Measurements from ENCODE around the gene COL26A1.

The COL26A1 gene

DNA sequence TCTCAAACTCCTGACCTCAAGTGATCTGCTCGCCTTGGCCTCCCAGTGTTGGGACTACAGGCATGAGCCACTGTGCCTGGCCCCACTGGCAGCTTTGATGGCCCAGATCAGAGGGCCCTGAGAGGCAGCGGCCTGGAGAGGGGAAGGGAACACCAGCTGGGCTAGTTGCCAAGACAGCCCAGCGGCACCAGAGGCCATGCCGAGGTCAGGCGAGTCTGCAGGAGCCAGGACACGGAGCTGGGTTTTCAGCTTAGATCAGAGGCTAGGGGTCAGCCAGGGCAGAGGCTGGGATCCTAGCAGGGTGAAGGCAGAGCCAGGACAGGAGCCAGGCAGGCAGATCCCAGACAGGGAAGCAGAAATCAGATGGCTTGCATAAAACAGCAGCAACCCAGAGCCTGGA is 173.6 kb downstream of the COL26A1 start:
- WGBS = 94% methylated on average over 6 of the region's 6 CpGs
- Histone ChIP-seq H3K27me3 (ENCODE audit: insufficient read depth, low read length) (no peaks in the 10 kb centered on the region), H3K4me1 (ENCODE audit: insufficient read depth, low read length) (no peaks in the 10 kb centered on the region), H3K4me3 (ENCODE audit: low read length) (no peak overlapping the region), H3K27ac (ENCODE audit: low read depth, low read length) (no peak overlapping the region), H3K36me3 (ENCODE audit: insufficient read depth, low read length) (peaks cover 9% of the 10 kb centered on the region; the same call in 1 of the 2 replicates), H3K9ac (ENCODE audit: low read depth, low read length) (no peak overlapping the region), H3K9me3 (ENCODE audit: insufficient read depth, low read depth, low read length) (no peaks in the 10 kb centered on the region)

GRCh38 chr7:101536668-101537067 is 174.0 kb downstream of the COL26A1 start:
- Histone ChIP-seq H3K4me1 (ENCODE audit: insufficient read depth, low read length) (no peaks in the 10 kb centered on the region), H3K9me3 (ENCODE audit: insufficient read depth, low read depth, low read length) (no peaks in the 10 kb centered on the region)

DNA sequence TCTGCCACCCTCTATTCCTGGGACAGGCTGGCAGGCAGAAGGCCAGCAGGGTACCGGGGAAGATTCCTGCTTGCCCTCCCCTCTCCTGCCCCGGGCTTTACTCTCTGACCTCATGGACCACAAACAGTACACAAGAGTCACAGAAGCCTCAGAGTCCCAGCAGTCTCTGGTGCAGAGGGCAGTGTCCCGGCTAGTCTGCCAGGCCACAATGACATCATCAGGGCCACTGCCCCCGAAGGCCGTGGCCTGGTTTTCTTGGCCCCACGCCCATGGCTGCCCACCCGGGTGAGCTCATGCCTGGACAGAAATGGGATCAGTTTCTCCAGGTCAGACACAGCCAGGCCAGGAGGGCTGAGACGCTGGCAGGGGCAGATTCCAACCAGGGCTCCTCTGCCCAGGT is 174.5 kb downstream of the COL26A1 start:
- no peak overlapping the region for H3K4me3 ChIP-seq (ENCODE audit: low read length)
- H3K9me3 ChIP-seq (ENCODE audit: insufficient read depth, low read depth, low read length) = no peaks in the 10 kb centered on the region
- H3K27me3 ChIP-seq (ENCODE audit: insufficient read depth, low read length) = no peaks in the 10 kb centered on the region
- H3K9ac ChIP-seq (ENCODE audit: low read depth, low read length) = no peak overlapping the region
- peaks cover 12% of the 10 kb centered on the region; the same call in 1 of the 2 replicates for H3K36me3 ChIP-seq (ENCODE audit: insufficient read depth, low read length)
- 89% methylated on average over 8 of the region's 8 CpGs for WGBS
- no peak overlapping the region for H3K27ac ChIP-seq (ENCODE audit: low read depth, low read length)
- no peaks in the 10 kb centered on the region for H3K4me1 ChIP-seq (ENCODE audit: insufficient read depth, low read length)

More at GRCh38 chr7:101536668-101537067, 174.0 kb downstream of the COL26A1 start:
- Histone ChIP-seq H3K27ac (ENCODE audit: low read depth, low read length) (no peak overlapping the region), H3K9ac (ENCODE audit: low read depth, low read length) (no peak overlapping the region), H3K4me3 (ENCODE audit: low read length) (no peak overlapping the region), H3K27me3 (ENCODE audit: insufficient read depth, low read length) (no peaks in the 10 kb centered on the region), H3K36me3 (ENCODE audit: insufficient read depth, low read length) (peaks cover 11% of the 10 kb centered on the region; the same call in 1 of the 2 replicates)
- WGBS = 89% methylated on average over 4 of the region's 4 CpGs

DNA sequence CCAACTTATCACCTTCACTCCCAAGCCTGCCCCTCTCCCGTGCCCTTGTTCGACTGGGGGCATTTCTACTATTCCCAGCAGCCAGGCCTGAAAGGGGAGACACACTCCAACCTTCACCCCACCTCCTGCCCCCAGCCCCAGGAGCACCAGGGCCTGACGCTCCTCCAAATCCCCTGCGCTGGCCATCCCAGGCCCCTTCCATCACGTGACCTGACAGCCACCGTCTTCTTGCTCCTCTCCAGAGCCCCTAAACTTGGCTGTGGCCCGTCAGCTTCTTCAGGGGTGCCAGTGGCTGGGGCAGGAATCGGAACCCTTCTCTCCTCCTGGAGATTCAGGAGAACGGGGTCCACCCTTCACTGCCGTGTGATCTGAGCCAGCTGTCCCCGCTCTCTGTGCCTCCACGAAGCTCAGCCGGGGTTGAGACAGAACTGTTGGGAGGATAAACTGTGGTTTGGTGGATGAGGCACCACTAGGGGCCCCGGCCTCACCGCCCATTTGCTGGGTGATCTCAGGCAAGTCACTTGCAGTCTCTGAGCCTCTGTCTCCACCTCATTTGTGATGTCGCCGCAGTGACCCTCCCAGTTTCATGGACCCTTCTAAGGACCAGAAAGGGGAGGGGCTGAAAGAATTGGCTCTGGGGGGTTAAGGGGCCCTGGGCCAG is 175.4 kb downstream of the COL26A1 start:
- H3K4me1 ChIP-seq (ENCODE audit: insufficient read depth, low read length) = no peaks in the 10 kb centered on the region
- H3K4me3 ChIP-seq (ENCODE audit: low read length) = no peak overlapping the region
- no peaks in the 10 kb centered on the region for H3K9me3 ChIP-seq (ENCODE audit: insufficient read depth, low read depth, low read length)
- H3K27me3 ChIP-seq (ENCODE audit: insufficient read depth, low read length) = no peaks in the 10 kb centered on the region
- 88% methylated on average over 17 of the region's 17 CpGs for WGBS
- H3K27ac ChIP-seq (ENCODE audit: low read depth, low read length) = no peak overlapping the region
- H3K9ac ChIP-seq (ENCODE audit: low read depth, low read length) = no peak overlapping the region
- H3K36me3 ChIP-seq (ENCODE audit: insufficient read depth, low read length) = peaks cover 12% of the 10 kb centered on the region; the same call in 1 of the 2 replicates

DNA sequence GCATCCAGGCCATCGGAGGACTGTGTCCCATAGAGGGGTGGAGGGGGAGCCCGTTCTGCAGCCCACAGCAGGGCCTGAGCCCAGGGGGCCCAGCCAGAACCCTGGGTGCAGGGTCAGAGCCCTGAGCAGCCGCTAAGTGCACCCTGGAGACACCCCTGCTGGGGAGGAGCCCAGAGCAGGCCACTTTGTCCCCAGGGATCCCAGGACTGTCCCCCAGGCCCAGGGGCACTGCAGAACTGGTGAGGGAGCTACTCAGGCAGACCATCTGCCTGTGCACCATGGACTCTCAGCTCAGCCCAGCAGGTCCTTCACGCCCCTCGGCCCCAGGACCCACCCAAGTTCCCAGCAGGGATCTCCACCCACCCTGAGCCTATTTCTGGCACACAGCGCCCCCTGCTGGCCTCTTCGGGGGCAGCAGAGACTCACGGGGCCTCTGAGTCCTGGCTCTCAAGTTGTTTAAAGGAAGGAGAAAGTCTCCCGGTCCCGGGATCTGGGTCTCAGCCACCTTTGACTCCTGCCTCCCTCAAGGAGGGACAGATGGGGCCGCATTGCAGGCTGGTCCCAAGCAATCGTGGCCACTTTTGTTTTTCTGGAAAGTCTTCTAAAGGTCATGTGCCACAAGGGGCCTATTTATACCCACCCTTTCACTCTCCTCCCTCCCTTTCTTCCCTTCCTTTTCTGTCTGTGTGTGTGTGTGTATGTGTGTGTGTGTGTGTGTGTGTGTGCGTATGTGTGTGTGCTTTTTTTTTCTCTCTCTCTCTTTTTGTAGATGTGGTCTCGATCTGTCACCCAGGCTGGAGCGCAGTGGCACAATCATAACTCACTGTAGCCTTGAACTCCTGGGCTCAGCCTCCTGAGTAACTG is 176.2 kb downstream of the COL26A1 start:
- Histone ChIP-seq H3K9me3 (ENCODE audit: insufficient read depth, low read depth, low read length) (no peaks in the 10 kb centered on the region), H3K9ac (ENCODE audit: low read depth, low read length) (no peak overlapping the region), H3K4me1 (ENCODE audit: insufficient read depth, low read length) (no peaks in the 10 kb centered on the region), H3K27ac (ENCODE audit: low read depth, low read length) (no peak overlapping the region), H3K36me3 (ENCODE audit: insufficient read depth, low read length) (peaks cover 12% of the 10 kb centered on the region; the same call in 1 of the 2 replicates), H3K4me3 (ENCODE audit: low read length) (no peak overlapping the region), H3K27me3 (ENCODE audit: insufficient read depth, low read length) (no peaks in the 10 kb centered on the region)
- WGBS = 46% methylated on average over 14 of the region's 15 CpGs

GRCh38 chr7:101539784-101540183 is 177.1 kb downstream of the COL26A1 start:
- H3K4me3 ChIP-seq (ENCODE audit: low read length) = no peak overlapping the region
- H3K36me3 ChIP-seq (ENCODE audit: insufficient read depth, low read length) = peaks cover 8% of the 10 kb centered on the region; the same call in 1 of the 2 replicates
- no peak overlapping the region for H3K9ac ChIP-seq (ENCODE audit: low read depth, low read length)
- H3K27ac ChIP-seq (ENCODE audit: low read depth, low read length) = no peak overlapping the region
- no peaks in the 10 kb centered on the region for H3K9me3 ChIP-seq (ENCODE audit: insufficient read depth, low read depth, low read length)
- WGBS = 94% methylated on average over 13 of the region's 13 CpGs
- no peaks in the 10 kb centered on the region for H3K27me3 ChIP-seq (ENCODE audit: insufficient read depth, low read length)
- H3K4me1 ChIP-seq (ENCODE audit: insufficient read depth, low read length) = no peaks in the 10 kb centered on the region

- Histone ChIP-seq H3K36me3 (ENCODE audit: insufficient read depth, low read length) (peaks cover 33% of the 10 kb centered on the region), H3K9ac (ENCODE audit: low read depth, low read length) (no peak overlapping the region), H3K4me3 (ENCODE audit: low read length) (no peak overlapping the region), H3K27ac (ENCODE audit: low read depth, low read length) (no peak overlapping the region; the same call in 1 of the 2 replicates), H3K9me3 (ENCODE audit: insufficient read depth, low read depth, low read length) (no peaks in the 10 kb centered on the region), H3K4me1 (ENCODE audit: insufficient read depth, low read length) (no peaks in the 10 kb centered on the region), H3K27me3 (ENCODE audit: insufficient read depth, low read length) (no peaks in the 10 kb centered on the region)
- 45% methylated on average over 16 of the region's 16 CpGs for WGBS
Measured at GRCh38 chr7:101542527-101543241, 180.0 kb downstream of the COL26A1 start.

DNA sequence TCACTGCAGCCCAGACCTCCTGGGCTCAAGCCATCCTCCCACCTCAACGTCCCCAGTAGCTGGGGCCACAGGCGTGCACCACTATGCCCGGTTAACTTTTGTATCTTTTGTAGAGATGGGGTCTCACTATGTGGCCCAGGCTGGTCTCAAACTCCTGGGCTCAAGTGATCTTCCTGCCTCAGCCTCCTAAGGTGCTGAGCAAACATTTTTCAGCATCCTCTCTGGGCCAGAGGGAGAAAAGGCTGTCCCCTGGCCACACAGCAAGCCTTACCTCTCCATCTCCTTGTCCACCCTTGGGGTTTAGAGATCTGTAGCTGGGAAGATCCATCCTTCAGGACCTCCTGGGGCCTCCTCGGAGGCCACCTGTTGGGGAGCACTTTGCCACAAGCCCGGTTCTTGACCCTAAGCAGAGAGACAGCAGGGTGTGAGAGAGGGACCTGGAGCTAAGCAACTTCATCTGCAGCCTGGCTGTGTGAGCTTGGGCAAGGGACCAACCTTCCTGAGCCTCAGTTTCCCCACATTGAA is 180.6 kb downstream of the COL26A1 start:
- Histone ChIP-seq H3K36me3 (ENCODE audit: insufficient read depth, low read length) (peaks cover 39% of the 10 kb centered on the region), H3K9me3 (ENCODE audit: insufficient read depth, low read depth, low read length) (no peaks in the 10 kb centered on the region), H3K9ac (ENCODE audit: low read depth, low read length) (no peak overlapping the region), H3K4me3 (ENCODE audit: low read length) (no peak overlapping the region), H3K27me3 (ENCODE audit: insufficient read depth, low read length) (no peaks in the 10 kb centered on the region), H3K27ac (ENCODE audit: low read depth, low read length) (no peak overlapping the region), H3K4me1 (ENCODE audit: insufficient read depth, low read length) (no peaks in the 10 kb centered on the region)
- WGBS = 78% methylated on average over 5 of the region's 5 CpGs

DNA sequence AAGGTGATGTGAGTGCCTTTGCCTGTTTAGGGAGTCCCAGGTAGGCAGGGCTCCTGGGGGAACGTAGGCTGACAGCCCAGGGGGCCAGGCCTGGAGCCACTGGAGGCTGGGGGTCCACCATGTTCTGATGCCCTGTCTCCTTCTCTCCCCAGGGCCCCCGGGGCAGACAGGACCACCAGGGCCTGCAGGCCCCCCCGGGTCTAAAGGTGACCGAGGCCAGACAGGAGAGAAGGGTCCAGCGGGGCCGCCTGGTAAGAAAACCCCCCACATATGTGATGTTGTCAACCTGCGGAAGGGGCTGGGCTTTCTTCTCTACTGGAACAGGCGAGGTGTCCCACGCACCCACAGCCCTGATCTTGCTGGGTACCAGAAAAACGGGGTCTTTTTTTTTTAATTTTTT is 181.2 kb downstream of the COL26A1 start:
- Histone ChIP-seq H3K4me1 (ENCODE audit: insufficient read depth, low read length) (no peaks in the 10 kb centered on the region), H3K9ac (ENCODE audit: low read depth, low read length) (no peak overlapping the region), H3K27me3 (ENCODE audit: insufficient read depth, low read length) (no peaks in the 10 kb centered on the region), H3K9me3 (ENCODE audit: insufficient read depth, low read depth, low read length) (no peaks in the 10 kb centered on the region), H3K36me3 (ENCODE audit: insufficient read depth, low read length) (peaks cover 39% of the 10 kb centered on the region), H3K27ac (ENCODE audit: low read depth, low read length) (no peak overlapping the region), H3K4me3 (ENCODE audit: low read length) (no peak overlapping the region)
- 90% methylated on average over 10 of the region's 10 CpGs for WGBS

DNA sequence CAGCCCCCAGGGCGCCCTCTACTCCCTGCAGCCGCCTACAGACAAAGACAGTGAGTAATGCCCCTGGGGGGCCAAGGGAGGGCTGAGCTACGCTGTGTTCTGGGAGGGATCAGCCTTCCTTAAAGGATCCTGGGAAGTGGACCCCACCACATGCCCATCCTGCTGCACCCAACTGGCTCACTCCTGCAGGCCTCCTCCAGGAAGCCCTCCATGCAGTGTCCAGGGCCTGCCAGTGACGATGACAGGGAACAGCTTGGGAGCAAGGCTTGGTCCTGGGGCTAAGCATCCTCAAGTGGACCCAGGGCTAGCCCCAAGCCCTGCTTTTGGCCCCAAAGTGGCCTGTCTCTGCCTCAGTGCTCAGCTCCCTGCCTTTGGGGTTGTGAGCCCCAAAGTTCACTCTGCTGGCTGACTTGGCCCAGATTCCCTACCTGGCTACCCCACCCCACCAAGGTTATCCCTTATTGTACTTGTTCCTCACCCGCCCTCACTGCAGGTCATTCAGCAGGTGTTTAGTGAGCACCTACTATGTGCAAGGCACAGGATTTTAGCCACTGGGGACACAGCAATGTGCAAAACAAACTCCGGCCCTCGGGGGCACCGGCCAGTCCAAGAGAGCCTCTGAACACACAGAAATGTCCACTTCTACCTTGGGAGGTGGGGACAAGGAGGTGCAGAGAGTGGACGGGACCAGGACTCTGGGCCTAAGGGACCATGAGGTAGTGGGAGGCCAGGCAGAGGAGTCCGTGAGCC is 182.9 kb downstream of the COL26A1 start:
- no peak overlapping the region for H3K4me3 ChIP-seq (ENCODE audit: low read length)
- H3K9ac ChIP-seq (ENCODE audit: low read depth, low read length) = no peak overlapping the region
- 92% methylated on average over 10 of the region's 10 CpGs for WGBS
- no peaks in the 10 kb centered on the region for H3K4me1 ChIP-seq (ENCODE audit: insufficient read depth, low read length)
- peaks cover 41% of the 10 kb centered on the region for H3K36me3 ChIP-seq (ENCODE audit: insufficient read depth, low read length)
- no peaks in the 10 kb centered on the region for H3K27me3 ChIP-seq (ENCODE audit: insufficient read depth, low read length)
- H3K9me3 ChIP-seq (ENCODE audit: insufficient read depth, low read depth, low read length) = no peaks in the 10 kb centered on the region
- H3K27ac ChIP-seq (ENCODE audit: low read depth, low read length) = no peak overlapping the region
